GM12878 (cell line): ENCODE measurements around the gene PTPN5. TPM values are rescaled to one million over a fixed set of nuclear protein-coding genes. Genes with fewer than 3 reads are reported as not detected.

Experiments
- ASH2L ChIP-seq: fragments of 300-600, 200-600 bp; sonication (generic); IDR thresholded peaks from 2 replicates; pipeline ENCODE4 v1.6.1; 2017; ENCODE audit warnings: low read depth, mild to moderate bottlenecking, borderline replicate concordance
- E4F1 ChIP-seq: fragments of 450-650 bp; IDR thresholded peaks from 2 replicates; pipeline ENCODE4 v1.6.1; 2018; ENCODE audit warnings: borderline replicate concordance, mild to moderate bottlenecking; ENCODE audit not compliant: partially characterized antibody
- ESRRA ChIP-seq: IDR thresholded peaks from 2 replicates; pipeline ENCODE4 v1.6.1; 2012; ENCODE audit warnings: mild to moderate bottlenecking, low read length, improper control_type of control experiment
- MAX ChIP-seq: IDR thresholded peaks from 2 replicates; pipeline ENCODE4 v1.6.1; 2012; ENCODE audit warnings: low read depth, low read length, improper control_type of control experiment
- NR2F1 ChIP-seq: fragments of 450-650 bp; conservative IDR thresholded peaks from 2 replicates; pipeline ENCODE4 v1.6.1; 2017; ENCODE audit warnings: mild to moderate bottlenecking
- RELA ChIP-seq: fragments of 450-650 bp; IDR thresholded peaks from 2 replicates; pipeline ENCODE4 v1.8.0; 2014; ENCODE audit warnings: borderline replicate concordance; ENCODE audit not compliant: partially characterized antibody
- SIN3A ChIP-seq: IDR thresholded peaks from 2 replicates; pipeline ENCODE4 v1.6.1; 2012; ENCODE audit warnings: low read depth, low read length, improper control_type of control experiment
- STAT1 ChIP-seq: fragments of 450-650 bp; conservative IDR thresholded peaks from 2 replicates; pipeline ENCODE4 v1.6.1; 2014; ENCODE audit warnings: antibody characterized with exemption, mild to moderate bottlenecking
- ZNF592 ChIP-seq: fragments of 450-650 bp; IDR thresholded peaks from 2 replicates; pipeline ENCODE4 v1.6.1; 2017; ENCODE audit warnings: mild to moderate bottlenecking, moderate library complexity
- polyA plus RNA-seq, 11 experiments: library from polyadenylated mRNA; depleted of rRNA in 4 of 11; unstranded in 6 of 11; stranded (reverse) in 5 of 11; fragments of >200 nt; fragmentation: Nextera tagmentation in 4 of 11; fragmentation: Illumina TruSeq in 1 of 11; extraction: Ambion mirVana in 4 of 11; extraction: Trizol in 1 of 11; gene quantifications; 1 replicate in 1 of 11; 2 replicates in 10 of 11; pipeline versions ENCODE4 v1.2.1 to v1.2.3, GENCODE V29; 2011 to 2016; ENCODE audit warnings: inconsistent platforms in 2 of 11, missing spikeins in 2 of 11, low read depth in 1 of 11
- total RNA-seq, 4 experiments: library from RNA; depleted of rRNA in 3 of 4; stranded (reverse); fragments of >200 nt in 3 of 4; fragmentation: Illumina TruSeq in 1 of 4; extraction: Trizol in 1 of 4; gene quantifications; 2 replicates each; pipeline versions ENCODE4 v1.2.1 to v1.2.3, GENCODE V29; 2013 to 2021
- TF ChIP-seq, protein P1 (sequence below): fragments of 450-650 bp; IDR thresholded peaks from 2 replicates; pipeline ENCODE4 v1.6.1; 2017; ENCODE audit warnings: borderline replicate concordance
- TF ChIP-seq, protein P2 (sequence below): fragments of 450-650 bp; IDR thresholded peaks from 2 replicates; pipeline ENCODE4 v1.6.1; 2017; ENCODE audit warnings: mild to moderate bottlenecking
- TF ChIP-seq, protein P3 (sequence below): fragments of 450-650 bp; formaldehyde crosslinking; IDR thresholded peaks from 2 replicates; pipeline ENCODE4 v1.4.0; 2020; ENCODE audit warnings: mild to moderate bottlenecking, moderate library complexity
- TF ChIP-seq, protein P4 (sequence below): IDR thresholded peaks from 2 replicates; pipeline ENCODE4 v1.6.1; 2012; ENCODE audit warnings: low read depth, low read length, improper control_type of control experiment

The PTPN5 gene
- total and polyA plus RNA-seq, 10 of the 15 experiments (the other 5 are each of a cell fraction or from before 2014, with no cell fraction given), result 0.04 to 0.06 (median 0.05) TPM; not detected in 7

GRCh38 chr11:18769802-18770456 lies 21.7 kb downstream of the PTPN5 start (continued):
- TF ChIP-seq E4F1 (peak; percentile 48), ESRRA (peak; percentile 30; the same call in 1 of the 2 replicates), ZNF592 (0 out of 2 replicates have a peak, but pooled peaks have one; percentile 60), NR2F1 (peak; percentile 68; the same call in 1 of the 2 replicates), ASH2L (no peak), SIN3A (no peak), STAT1 (no peak), RELA (peak; percentile 60), MAX (no peak)
- TF ChIP-seq, protein P1, sequence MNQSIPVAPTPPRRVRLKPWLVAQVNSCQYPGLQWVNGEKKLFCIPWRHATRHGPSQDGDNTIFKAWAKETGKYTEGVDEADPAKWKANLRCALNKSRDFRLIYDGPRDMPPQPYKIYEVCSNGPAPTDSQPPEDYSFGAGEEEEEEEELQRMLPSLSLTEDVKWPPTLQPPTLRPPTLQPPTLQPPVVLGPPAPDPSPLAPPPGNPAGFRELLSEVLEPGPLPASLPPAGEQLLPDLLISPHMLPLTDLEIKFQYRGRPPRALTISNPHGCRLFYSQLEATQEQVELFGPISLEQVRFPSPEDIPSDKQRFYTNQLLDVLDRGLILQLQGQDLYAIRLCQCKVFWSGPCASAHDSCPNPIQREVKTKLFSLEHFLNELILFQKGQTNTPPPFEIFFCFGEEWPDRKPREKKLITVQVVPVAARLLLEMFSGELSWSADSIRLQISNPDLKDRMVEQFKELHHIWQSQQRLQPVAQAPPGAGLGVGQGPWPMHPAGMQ, result no peak
- TF ChIP-seq, protein P2, sequence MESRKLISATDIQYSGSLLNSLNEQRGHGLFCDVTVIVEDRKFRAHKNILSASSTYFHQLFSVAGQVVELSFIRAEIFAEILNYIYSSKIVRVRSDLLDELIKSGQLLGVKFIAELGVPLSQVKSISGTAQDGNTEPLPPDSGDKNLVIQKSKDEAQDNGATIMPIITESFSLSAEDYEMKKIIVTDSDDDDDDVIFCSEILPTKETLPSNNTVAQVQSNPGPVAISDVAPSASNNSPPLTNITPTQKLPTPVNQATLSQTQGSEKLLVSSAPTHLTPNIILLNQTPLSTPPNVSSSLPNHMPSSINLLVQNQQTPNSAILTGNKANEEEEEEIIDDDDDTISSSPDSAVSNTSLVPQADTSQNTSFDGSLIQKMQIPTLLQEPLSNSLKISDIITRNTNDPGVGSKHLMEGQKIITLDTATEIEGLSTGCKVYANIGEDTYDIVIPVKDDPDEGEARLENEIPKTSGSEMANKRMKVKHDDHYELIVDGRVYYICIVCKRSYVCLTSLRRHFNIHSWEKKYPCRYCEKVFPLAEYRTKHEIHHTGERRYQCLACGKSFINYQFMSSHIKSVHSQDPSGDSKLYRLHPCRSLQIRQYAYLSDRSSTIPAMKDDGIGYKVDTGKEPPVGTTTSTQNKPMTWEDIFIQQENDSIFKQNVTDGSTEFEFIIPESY, result no peak
- TF ChIP-seq, protein P3, sequence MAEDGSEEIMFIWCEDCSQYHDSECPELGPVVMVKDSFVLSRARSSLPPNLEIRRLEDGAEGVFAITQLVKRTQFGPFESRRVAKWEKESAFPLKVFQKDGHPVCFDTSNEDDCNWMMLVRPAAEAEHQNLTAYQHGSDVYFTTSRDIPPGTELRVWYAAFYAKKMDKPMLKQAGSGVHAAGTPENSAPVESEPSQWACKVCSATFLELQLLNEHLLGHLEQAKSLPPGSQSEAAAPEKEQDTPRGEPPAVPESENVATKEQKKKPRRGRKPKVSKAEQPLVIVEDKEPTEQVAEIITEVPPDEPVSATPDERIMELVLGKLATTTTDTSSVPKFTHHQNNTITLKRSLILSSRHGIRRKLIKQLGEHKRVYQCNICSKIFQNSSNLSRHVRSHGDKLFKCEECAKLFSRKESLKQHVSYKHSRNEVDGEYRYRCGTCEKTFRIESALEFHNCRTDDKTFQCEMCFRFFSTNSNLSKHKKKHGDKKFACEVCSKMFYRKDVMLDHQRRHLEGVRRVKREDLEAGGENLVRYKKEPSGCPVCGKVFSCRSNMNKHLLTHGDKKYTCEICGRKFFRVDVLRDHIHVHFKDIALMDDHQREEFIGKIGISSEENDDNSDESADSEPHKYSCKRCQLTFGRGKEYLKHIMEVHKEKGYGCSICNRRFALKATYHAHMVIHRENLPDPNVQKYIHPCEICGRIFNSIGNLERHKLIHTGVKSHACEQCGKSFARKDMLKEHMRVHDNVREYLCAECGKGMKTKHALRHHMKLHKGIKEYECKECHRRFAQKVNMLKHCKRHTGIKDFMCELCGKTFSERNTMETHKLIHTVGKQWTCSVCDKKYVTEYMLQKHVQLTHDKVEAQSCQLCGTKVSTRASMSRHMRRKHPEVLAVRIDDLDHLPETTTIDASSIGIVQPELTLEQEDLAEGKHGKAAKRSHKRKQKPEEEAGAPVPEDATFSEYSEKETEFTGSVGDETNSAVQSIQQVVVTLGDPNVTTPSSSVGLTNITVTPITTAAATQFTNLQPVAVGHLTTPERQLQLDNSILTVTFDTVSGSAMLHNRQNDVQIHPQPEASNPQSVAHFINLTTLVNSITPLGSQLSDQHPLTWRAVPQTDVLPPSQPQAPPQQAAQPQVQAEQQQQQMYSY (CRISPR knock-in tag), result no peak
- TF ChIP-seq, protein P4, sequence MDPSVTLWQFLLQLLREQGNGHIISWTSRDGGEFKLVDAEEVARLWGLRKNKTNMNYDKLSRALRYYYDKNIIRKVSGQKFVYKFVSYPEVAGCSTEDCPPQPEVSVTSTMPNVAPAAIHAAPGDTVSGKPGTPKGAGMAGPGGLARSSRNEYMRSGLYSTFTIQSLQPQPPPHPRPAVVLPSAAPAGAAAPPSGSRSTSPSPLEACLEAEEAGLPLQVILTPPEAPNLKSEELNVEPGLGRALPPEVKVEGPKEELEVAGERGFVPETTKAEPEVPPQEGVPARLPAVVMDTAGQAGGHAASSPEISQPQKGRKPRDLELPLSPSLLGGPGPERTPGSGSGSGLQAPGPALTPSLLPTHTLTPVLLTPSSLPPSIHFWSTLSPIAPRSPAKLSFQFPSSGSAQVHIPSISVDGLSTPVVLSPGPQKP, result no peak
